GM18526 (cell line): ENCODE results near the gene MAP1LC3C.

Experiments
- POLR2A ChIP-seq: IDR thresholded peaks from 3 replicates; pipeline ENCODE4 v1.6.1; 2011; ENCODE audit not compliant: insufficient read length; ENCODE audit errors: extremely low read depth

The MAP1LC3C gene

GRCh38 chr1:241962153-241962552 is 36.7 kb downstream of the MAP1LC3C start:
- TF ChIP-seq POLR2A = no peak

DNA sequence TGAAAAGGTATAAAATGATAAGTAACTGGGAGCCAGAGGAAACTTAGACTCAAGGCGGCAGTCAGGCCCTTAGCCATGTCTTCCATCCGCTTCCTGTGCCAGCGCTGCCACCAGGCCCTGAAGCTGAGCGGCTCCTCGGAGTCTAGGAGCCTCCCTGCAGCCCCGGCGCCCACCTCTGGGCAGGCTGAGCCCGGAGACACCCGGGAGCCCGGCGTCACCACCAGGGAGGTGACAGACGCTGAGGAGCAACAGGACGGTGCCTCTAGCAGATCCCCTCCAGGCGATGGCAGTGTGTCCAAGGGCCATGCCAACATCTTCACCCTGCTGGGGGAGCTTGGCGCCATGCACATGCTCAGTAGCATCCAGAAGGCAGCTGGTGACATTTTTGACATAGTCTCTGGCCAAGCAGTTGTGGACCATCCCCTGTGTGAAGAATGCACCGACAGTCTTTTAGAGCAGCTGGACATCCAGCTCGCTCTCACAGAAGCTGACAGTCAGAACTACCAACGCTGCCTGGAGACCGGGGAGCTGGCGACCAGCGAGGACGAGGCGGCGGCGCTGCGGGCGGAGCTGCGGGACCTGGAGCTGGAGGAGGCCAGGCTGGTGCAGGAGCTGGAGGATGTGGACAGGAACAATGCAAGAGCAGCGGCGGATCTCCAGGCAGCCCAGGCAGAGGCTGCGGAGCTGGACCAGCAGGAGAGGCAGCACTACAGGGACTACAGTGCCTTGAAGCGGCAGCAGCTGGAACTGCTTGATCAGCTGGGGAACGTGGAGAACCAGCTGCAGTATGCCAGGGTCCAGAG is 41.0 kb downstream of the MAP1LC3C start, which contains the start of gene BECN2:
Gene BECN2, plus strand, starts transcription at position 76 of the 803 bp plus-strand sequence. Its CDS starts 0 bp downstream, at position 76.
- no peak for TF ChIP-seq POLR2A

DNA sequence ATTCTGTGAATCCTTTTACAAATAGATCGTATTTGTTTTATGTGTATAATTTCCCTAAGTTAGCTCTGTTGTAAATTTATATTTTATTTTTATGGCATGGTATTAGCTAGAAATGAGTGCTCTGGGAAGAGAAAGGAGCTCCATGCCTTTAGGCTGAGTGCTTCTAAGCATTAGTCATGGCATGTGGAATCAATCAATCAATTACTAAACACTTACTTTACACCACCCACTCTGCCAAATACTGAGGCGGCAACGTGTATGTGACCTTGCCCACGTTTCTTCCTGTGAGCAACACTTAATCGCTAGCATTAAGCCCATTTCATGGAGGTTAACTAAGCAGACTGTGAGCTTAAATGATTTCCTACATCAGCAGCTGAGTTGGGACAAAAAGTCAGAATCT is 48.5 kb downstream of the MAP1LC3C start:
- no peak for TF ChIP-seq POLR2A

GRCh38 chr1:241947354-241947753 is 51.5 kb downstream of the MAP1LC3C start:
- TF ChIP-seq POLR2A = no peak
